Fibroblast of lung (primary cell): ENCODE data around the gene SORT1. TPM values are rescaled to one million over a fixed set of nuclear protein-coding genes. Genes with fewer than 3 reads are reported as not detected.

Source experiments
- DNase-seq, 2 donors: peaks; one replicate each; pipeline versions ENCODE4 v3.0.0 to v3.0.0-alpha.2; 2010; ENCODE audit warnings: low read depth in 2 of 2
- H2AFZ ChIP-seq: 2 replicates; pipeline ENCODE4 v1.5.1; 2012; ENCODE audit warnings: low read length, control low read depth, inconsistent platforms
- H3K27ac ChIP-seq: 2 replicates; pipeline ENCODE4 v1.5.1; 2011; ENCODE audit warnings: low read length, control low read depth; ENCODE audit not compliant: insufficient read depth
- H3K27me3 ChIP-seq: 2 replicates; pipeline ENCODE4 v1.5.1; 2011; ENCODE audit warnings: mild to moderate bottlenecking, low read length; ENCODE audit not compliant: control insufficient read depth, insufficient read depth
- H3K36me3 ChIP-seq: 2 replicates; pipeline ENCODE4 v1.5.1; 2011; ENCODE audit warnings: low read length; ENCODE audit not compliant: control insufficient read depth, insufficient read depth
- H3K4me1 ChIP-seq: 2 replicates; pipeline ENCODE4 v1.5.1; 2011; ENCODE audit warnings: low read length; ENCODE audit not compliant: control insufficient read depth, insufficient read depth; ENCODE audit errors: extremely low read depth
- H3K4me2 ChIP-seq: 2 replicates; pipeline ENCODE4 v1.5.1; 2011; ENCODE audit warnings: low read length, control low read depth; ENCODE audit not compliant: insufficient read depth; ENCODE audit errors: extremely low read depth
- H3K4me3 ChIP-seq, 4 experiments: fragments of 200-600 bp in 1 of 4; sonication (generic) in 1 of 4; replicated peaks in 1 of 4; 2 replicates each; pipeline ENCODE4 v1.5.1; 2011 to 2016; ENCODE audit warnings: low read length in 4 of 4, low read depth in 3 of 4, mild to moderate bottlenecking in 3 of 4, control low read depth in 2 of 4, inconsistent platforms in 1 of 4, mixed read lengths in 1 of 4; ENCODE audit not compliant: insufficient read depth in 1 of 4; ENCODE audit errors: control extremely low read depth in 1 of 4
- H3K79me2 ChIP-seq: 2 replicates; pipeline ENCODE4 v1.5.1; 2012; ENCODE audit warnings: mild to moderate bottlenecking, low read length, inconsistent platforms; ENCODE audit not compliant: control insufficient read depth, insufficient read depth
- H3K9ac ChIP-seq: 2 replicates; pipeline ENCODE4 v1.5.1; 2011; ENCODE audit warnings: mild to moderate bottlenecking, low read length, control low read depth; ENCODE audit not compliant: insufficient read depth
- H3K9me3 ChIP-seq: 2 replicates; pipeline ENCODE4 v1.5.1; 2012; ENCODE audit warnings: low read depth, low read length; ENCODE audit not compliant: control insufficient read depth, insufficient read depth
- H4K20me1 ChIP-seq: 2 replicates; pipeline ENCODE4 v1.5.1; 2011; ENCODE audit warnings: low read length; ENCODE audit not compliant: control insufficient read depth, insufficient read depth; ENCODE audit errors: extremely low read depth
- CTCF ChIP-seq, 2 donors: IDR thresholded peaks in 1 of 2; conservative IDR thresholded peaks in 1 of 2; 1 replicate in 1 of 2; 2 replicates in 1 of 2; pipeline ENCODE4 v1.5.1; 2011 to 2012; ENCODE audit warnings: low read length in 2 of 2, control low read depth in 1 of 2, inconsistent platforms in 1 of 2, low read depth in 1 of 2, mild to moderate bottlenecking in 1 of 2
- EZH2 ChIP-seq: IDR thresholded peaks from 2 replicates; pipeline ENCODE4 v1.5.1; 2012; ENCODE audit warnings: low read length, control low read depth, mild to moderate bottlenecking; ENCODE audit errors: missing control alignments
- polyA plus RNA-seq, 2 donors: library from polyadenylated mRNA; depleted of rRNA in 1 of 2; stranded (reverse) in 1 of 2; unstranded in 1 of 2; fragments of >200 nt; gene quantifications; 2 replicates each; pipeline ENCODE4 v1.2.1, GENCODE V29; 2011 to 2012; ENCODE audit warnings: missing spikeins in 1 of 2
- total RNA-seq: library from RNA; depleted of rRNA; stranded (reverse); fragments of >200 nt; gene quantifications from 2 replicates; pipeline ENCODE4 v1.2.1, GENCODE V29; 2014

Gene SORT1
- total and polyA plus RNA-seq, 2 donors (not counting 1 experiment from before 2014, with no cell fraction given), result 27.5 to 37.5 TPM

GRCh38 chr1:109357616-109358015 lies 40.1 kb downstream of the SORT1 start:
- TF ChIP-seq CTCF (conservative IDR thresholded peaks at IDR 0.05 in 1 of 2, IDR thresholded peaks at IDR 0.05 in 1 of 2; ENCODE audit: low read depth in 1 of 2, low read length in 2 of 2), result no peak
- TF ChIP-seq EZH2, result no peak
- peaks cover 4% of the 10 kb centered on the region for H3K4me1 ChIP-seq

GRCh38 chr1:109356915-109357314 lies 40.8 kb downstream of the SORT1 start:
- DNase-seq, result no peak
- H4K20me1 ChIP-seq, result no peaks in the 10 kb centered on the region
- no peaks in the 10 kb centered on the region for H3K9me3 ChIP-seq
- no peak overlapping the region for H3K27ac ChIP-seq
- no peak overlapping the region for H3K9ac ChIP-seq
- peaks cover 2% of the 10 kb centered on the region for H3K4me1 ChIP-seq
- no peaks in the 10 kb centered on the region for H3K36me3 ChIP-seq
- no peak overlapping the region for H2AFZ ChIP-seq
- TF ChIP-seq EZH2, result no peak
- TF ChIP-seq CTCF (conservative IDR thresholded peaks at IDR 0.05 in 1 of 2, IDR thresholded peaks at IDR 0.05 in 1 of 2; ENCODE audit: low read depth in 1 of 2, low read length in 2 of 2), result no peak
- H3K27me3 ChIP-seq, result no peaks in the 10 kb centered on the region
- no peak overlapping the region for H3K4me3 ChIP-seq
- no peaks in the 10 kb centered on the region for H3K79me2 ChIP-seq
- no peak overlapping the region for H3K4me2 ChIP-seq

More at GRCh38 chr1:109357616-109358015, 40.1 kb downstream of the SORT1 start:
- Histone ChIP-seq H3K9ac (no peak overlapping the region), H4K20me1 (no peaks in the 10 kb centered on the region), H3K9me3 (no peaks in the 10 kb centered on the region), H3K4me2 (no peak overlapping the region), H2AFZ (no peak overlapping the region), H3K27me3 (no peaks in the 10 kb centered on the region), H3K79me2 (no peaks in the 10 kb centered on the region), H3K27ac (no peak overlapping the region), H3K4me3 (no peak overlapping the region), H3K36me3 (no peaks in the 10 kb centered on the region)
- peak in 1 of 2 donors; percentile 33 for DNase-seq

DNA sequence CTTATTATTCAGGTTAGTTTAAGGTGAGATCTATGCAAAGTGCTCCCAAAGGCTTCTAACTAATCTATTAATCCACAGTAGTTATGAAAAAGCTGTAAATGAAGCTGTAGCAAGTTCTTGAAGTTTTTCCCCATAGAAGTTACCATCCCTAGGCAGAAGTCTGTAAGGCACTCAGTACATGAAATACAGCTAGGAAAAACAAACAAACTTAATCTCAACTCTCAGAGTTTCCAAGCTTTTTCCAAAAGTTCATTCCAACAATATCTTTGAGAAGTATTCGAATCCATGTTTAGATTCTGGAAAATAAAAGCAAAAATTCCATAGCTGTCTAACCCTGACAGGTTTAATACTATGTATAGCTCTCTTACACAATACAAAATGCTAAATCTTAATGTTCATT lies 41.2 kb downstream of the SORT1 start:
- H3K9ac ChIP-seq, result no peak overlapping the region
- no peaks in the 10 kb centered on the region for H3K27me3 ChIP-seq
- H3K4me3 ChIP-seq, result no peak overlapping the region
- no peak for TF ChIP-seq EZH2
- TF ChIP-seq CTCF (conservative IDR thresholded peaks at IDR 0.05 in 1 of 2, IDR thresholded peaks at IDR 0.05 in 1 of 2; ENCODE audit: low read depth in 1 of 2, low read length in 2 of 2), result no peak
- H3K9me3 ChIP-seq, result no peaks in the 10 kb centered on the region
- no peak overlapping the region for H2AFZ ChIP-seq
- H3K79me2 ChIP-seq, result no peaks in the 10 kb centered on the region
- no peak for DNase-seq
- H3K36me3 ChIP-seq, result no peaks in the 10 kb centered on the region
- no peaks in the 10 kb centered on the region for H4K20me1 ChIP-seq
- H3K4me2 ChIP-seq, result no peak overlapping the region
- H3K27ac ChIP-seq, result no peak overlapping the region
- no peaks in the 10 kb centered on the region for H3K4me1 ChIP-seq
